ENCODE measurements around the gene LONP2. TPM values are rescaled to one million over a fixed set of nuclear protein-coding genes. Genes with fewer than 3 reads are reported as not detected.

The LONP2 gene
- total and polyA plus RNA-seq, 9 of the 15 experiments (the other 6 are each of a cell fraction or from before 2014, with no cell fraction given), result 8.1 to 41.2 (median 25.6) TPM

DNA sequence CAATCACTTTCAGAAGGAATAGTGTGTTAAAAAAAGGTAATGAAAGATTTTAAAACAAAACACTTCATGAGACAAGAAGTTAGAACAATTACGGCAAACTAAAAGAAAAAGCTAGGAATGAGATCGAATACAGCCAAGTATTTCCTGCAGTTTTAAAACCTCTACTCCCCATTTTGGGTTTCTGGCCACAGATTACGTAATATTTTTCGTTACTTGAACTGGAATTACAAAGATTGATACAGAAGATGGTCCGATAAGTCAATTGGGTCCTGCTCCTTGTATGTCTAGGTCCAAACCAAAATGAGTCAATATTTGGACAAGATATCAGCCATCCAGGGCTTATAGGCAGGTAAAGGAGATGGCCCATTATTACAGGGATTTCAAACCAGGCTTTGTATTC, 88.9 kb downstream of the LONP2 start:
- 97% methylated on average over 5 of the region's 5 CpGs for whole genome bisulfite sequencing (ENCODE audit: insufficient coverage, low coverage, missing lambda C conversion rate)
- no TSS peak for BruUV-seq (replicated peaks)
- Histone ChIP-seq H3K9ac (ENCODE audit: insufficient read depth in 1 of 2, low read depth in 2 of 2, low read length in 2 of 2) (no peak overlapping the region), H3K27me3 (ENCODE audit: control insufficient read depth in 2 of 2, insufficient read depth in 2 of 2, low read length in 2 of 2) (no peaks in the 10 kb centered on the region), H3K9me1 (ENCODE audit: control insufficient read depth, insufficient read depth, low read length) (no peaks in the 10 kb centered on the region), H3K4me2 (ENCODE audit: insufficient read depth, low read length) (no peak overlapping the region), H4K20me1 (replicated peaks; ENCODE audit: control insufficient read depth, insufficient read depth, low read length) (no peaks in the 10 kb centered on the region), H3K27ac (ENCODE audit: extremely low read depth, low read depth, low read length) (no peak overlapping the region), H2AFZ (ENCODE audit: low read depth, low read length) (no peak overlapping the region), H3K9me3 (replicated peaks; ENCODE audit: control insufficient read depth, insufficient read depth, low read depth, low read length) (no peaks in the 10 kb centered on the region), H3K4me3 (no peak overlapping the region), H3K79me2 (ENCODE audit: control insufficient read depth, insufficient read depth, low read length) (no peaks in the 10 kb centered on the region), H3K36me3 (ENCODE audit: control insufficient read depth, insufficient read depth, low read length) (peaks cover 45% of the 10 kb centered on the region; the same call in 2 of the 3 replicates), H3K4me1 (replicated peaks in 1 of 2; ENCODE audit: control insufficient read depth in 2 of 2, insufficient read depth in 2 of 2, low read length in 2 of 2) (no peaks in the 10 kb centered on the region)
- no peak for DNase-seq (ENCODE audit: extremely low read depth in 1 of 4, low spot score in 3 of 4)
- in situ Hi-C loops (cut with MboI) (no loop called here), intact Hi-C loops (cut with micrococcal nuclease) (no loop called here)
- TF ChIP-seq ZNF583 (CRISPR knock-in tag; IDR thresholded peaks at IDR 0.05), result no peak
- TF ChIP-seq CEBPG (CRISPR knock-in tag; IDR thresholded peaks at IDR 0.05), result no peak
- peak in 1 of 2 experiments; percentile 59; a peak in 2 of 4 replicates for TF ChIP-seq CEBPG (tag; conservative IDR thresholded peaks at IDR 0.05 in 1 of 2, IDR thresholded peaks at IDR 0.05 in 1 of 2)
- peak; percentile 65 for TF ChIP-seq CEBPB (tag; IDR thresholded peaks at IDR 0.05)
- no peak for TF ChIP-seq EHMT2 (IDR thresholded peaks at IDR 0.05)
- ChIA-PET POLR2A (interaction anchor here (0.5 to 0.8 kb wide), 2 partner anchors 15 to 77 kb away, joined by 3 read pairs; no protein-coding TSS in a partner anchor), CTCF (ENCODE audit: low intra/inter-chr PET ratio) (no interaction called here)
- ATAC-seq, result no peak
- no peak for FAIRE-seq

- Histone ChIP-seq H3K27ac (ENCODE audit: extremely low read depth, low read depth, low read length) (no peak overlapping the region), H3K4me3 (no peak overlapping the region), H3K27me3 (ENCODE audit: control insufficient read depth in 2 of 2, insufficient read depth in 2 of 2, low read length in 2 of 2) (no peaks in the 10 kb centered on the region), H4K20me1 (replicated peaks; ENCODE audit: control insufficient read depth, insufficient read depth, low read length) (no peaks in the 10 kb centered on the region), H3K9me1 (ENCODE audit: control insufficient read depth, insufficient read depth, low read length) (no peaks in the 10 kb centered on the region), H3K4me2 (ENCODE audit: insufficient read depth, low read length) (no peak overlapping the region), H3K4me1 (replicated peaks in 1 of 2; ENCODE audit: control insufficient read depth in 2 of 2, insufficient read depth in 2 of 2, low read length in 2 of 2) (no peaks in the 10 kb centered on the region), H2AFZ (ENCODE audit: low read depth, low read length) (no peak overlapping the region), H3K36me3 (ENCODE audit: control insufficient read depth, insufficient read depth, low read length) (peaks cover 49% of the 10 kb centered on the region; the same call in 2 of the 3 replicates), H3K9ac (ENCODE audit: insufficient read depth in 1 of 2, low read depth in 2 of 2, low read length in 2 of 2) (no peak overlapping the region), H3K9me3 (replicated peaks; ENCODE audit: control insufficient read depth, insufficient read depth, low read depth, low read length) (no peaks in the 10 kb centered on the region), H3K79me2 (ENCODE audit: control insufficient read depth, insufficient read depth, low read length) (no peaks in the 10 kb centered on the region)
- 90% methylated on average over 8 of the region's 9 CpGs for WGBS (ENCODE audit: insufficient coverage, low coverage, missing lambda C conversion rate)
- DNase-seq (ENCODE audit: extremely low read depth in 1 of 4, low spot score in 3 of 4) (no peak), FAIRE-seq (no peak), ATAC-seq (no peak)
- in situ Hi-C loops (cut with MboI) (no loop called here), intact Hi-C loops (cut with micrococcal nuclease) (no loop called here)
- TF ChIP-seq ZNF717 (CRISPR knock-in tag; IDR thresholded peaks at IDR 0.05) (no peak), CTCF (IDR thresholded peaks at IDR 0.05 in 2 of 3, conservative IDR thresholded peaks at IDR 0.05 in 1 of 3; ENCODE audit: insufficient read depth in 2 of 3, low read depth in 1 of 3, low read length in 3 of 3) (0 out of 6 replicates have a peak, but pooled peaks of 2 of the 3 experiments have one; percentile 3 to 8), ZNF79 (CRISPR knock-in tag; IDR thresholded peaks at IDR 0.05; ENCODE audit: low read depth) (no peak), HOXB6 (CRISPR knock-in tag; IDR thresholded peaks at IDR 0.05; ENCODE audit: borderline replicate concordance) (no peak), TCF15 (CRISPR knock-in tag; IDR thresholded peaks at IDR 0.05) (no peak), SAP30 (IDR thresholded peaks at IDR 0.05; ENCODE audit: borderline replicate concordance, insufficient read depth, low read depth, low read length, poor library complexity, severe bottlenecking) (no peak)
- ChIA-PET CTCF (ENCODE audit: low intra/inter-chr PET ratio) (no interaction called here), POLR2A (no interaction called here)
- no TSS peak for BruUV-seq (replicated peaks)
Observed at GRCh38 chr16:48334325-48334724, 90.2 kb downstream of the LONP2 start.
